HL-60 (cell line): ENCODE data around the gene OSBPL10.

Experiments used
- DNase-seq, 2 experiments: peaks; one replicate each; pipeline ENCODE4 v3.0.0-alpha.2; 2010 to 2020; ENCODE audit warnings: low read depth in 1 of 2, low spot score in 1 of 2
- H3K27ac ChIP-seq: fragments of 250-450 bp; sonication (Bioruptor Pico); replicated peaks from 2 replicates; pipeline ENCODE4 v1.5.1; 2020; ENCODE audit warnings: mild to moderate bottlenecking, moderate library complexity
- H3K27me3 ChIP-seq: fragments of 250-450 bp; sonication (Bioruptor Pico); 2 replicates; pipeline ENCODE4 v1.5.1; 2021; ENCODE audit warnings: mild to moderate bottlenecking, moderate library complexity; ENCODE audit not compliant: insufficient read depth, poor library complexity, severe bottlenecking
- H3K4me3 ChIP-seq: replicated peaks from 2 replicates; pipeline ENCODE4 v1.5.1; 2011; ENCODE audit warnings: mild to moderate bottlenecking, control low read depth, low read length; ENCODE audit not compliant: insufficient read depth
- GABPA ChIP-seq: IDR thresholded peaks from 2 replicates; pipeline ENCODE4 v1.6.1; 2012; ENCODE audit warnings: low read depth
- POLR2AphosphoS5 ChIP-seq: IDR thresholded peaks from 2 replicates; pipeline ENCODE4 v1.6.1; 2012; ENCODE audit warnings: low read depth
- SPI1 ChIP-seq: IDR thresholded peaks from 2 replicates; pipeline ENCODE4 v1.6.1; 2012; ENCODE audit warnings: low read depth, mild to moderate bottlenecking, borderline replicate concordance
- TF ChIP-seq, protein P1 (sequence below): IDR thresholded peaks from one replicate; pipeline ENCODE4 v1.5.1; 2011; ENCODE audit warnings: low read length, control low read depth, inconsistent platforms; ENCODE audit not compliant: insufficient read depth
- TF ChIP-seq, protein P2 (sequence below): IDR thresholded peaks from 2 replicates; pipeline ENCODE4 v1.6.1; 2012; ENCODE audit warnings: low read depth; ENCODE audit not compliant: insufficient replicate concordance

The OSBPL10 gene

DNA sequence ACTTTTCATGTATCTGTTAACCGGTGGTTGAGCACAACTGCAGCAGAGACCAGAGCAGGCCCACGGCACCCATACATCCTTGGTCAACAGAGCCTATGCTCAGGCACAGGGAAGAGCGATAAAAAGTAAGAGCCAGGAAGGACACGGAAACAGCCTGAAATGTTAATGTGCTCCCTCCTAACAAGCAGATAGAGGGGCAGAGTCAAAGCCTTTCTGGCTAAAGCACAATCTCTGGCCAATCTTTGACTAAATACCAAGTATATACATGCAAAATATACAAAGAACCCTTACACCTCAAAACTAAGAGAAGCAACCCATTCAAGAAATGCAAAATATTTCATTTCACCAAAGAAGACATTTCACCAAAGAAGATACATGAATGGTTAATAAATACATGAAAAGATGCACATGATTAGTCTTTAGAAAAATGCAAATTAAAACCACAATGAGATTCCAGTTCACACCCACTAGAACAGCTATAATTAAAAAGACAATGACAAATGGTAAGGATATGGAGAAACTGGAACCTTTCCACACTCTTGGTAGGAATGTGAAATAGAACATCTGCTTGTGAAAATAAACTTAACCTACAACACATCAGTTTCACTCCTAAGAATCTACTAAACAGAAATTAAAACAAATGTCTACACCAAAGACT is 88.0 kb downstream of the OSBPL10 start:
- no peak for DNase-seq

DNA sequence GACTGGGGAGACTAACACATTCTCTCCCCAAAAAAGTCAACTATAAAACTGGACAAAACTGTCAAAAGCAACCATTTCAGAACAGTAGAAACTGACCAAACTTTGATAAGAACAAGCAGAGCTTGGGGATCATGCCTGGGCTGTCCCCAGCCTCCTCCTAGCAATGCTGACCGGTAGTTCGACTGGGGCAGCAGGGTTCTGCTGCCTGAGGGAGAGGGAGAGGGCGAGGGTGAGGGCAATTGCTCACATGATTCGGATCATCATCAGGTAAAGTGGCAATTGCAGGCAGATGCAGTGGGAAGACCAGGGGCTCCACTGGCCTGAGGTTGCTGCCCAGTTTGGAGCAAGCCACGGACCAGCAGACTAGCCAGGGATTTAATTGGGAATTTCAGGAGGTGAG is 88.6 kb downstream of the OSBPL10 start:
- TF ChIP-seq SPI1: no peak
- no peak for TF ChIP-seq POLR2AphosphoS5
- TF ChIP-seq, protein P1, sequence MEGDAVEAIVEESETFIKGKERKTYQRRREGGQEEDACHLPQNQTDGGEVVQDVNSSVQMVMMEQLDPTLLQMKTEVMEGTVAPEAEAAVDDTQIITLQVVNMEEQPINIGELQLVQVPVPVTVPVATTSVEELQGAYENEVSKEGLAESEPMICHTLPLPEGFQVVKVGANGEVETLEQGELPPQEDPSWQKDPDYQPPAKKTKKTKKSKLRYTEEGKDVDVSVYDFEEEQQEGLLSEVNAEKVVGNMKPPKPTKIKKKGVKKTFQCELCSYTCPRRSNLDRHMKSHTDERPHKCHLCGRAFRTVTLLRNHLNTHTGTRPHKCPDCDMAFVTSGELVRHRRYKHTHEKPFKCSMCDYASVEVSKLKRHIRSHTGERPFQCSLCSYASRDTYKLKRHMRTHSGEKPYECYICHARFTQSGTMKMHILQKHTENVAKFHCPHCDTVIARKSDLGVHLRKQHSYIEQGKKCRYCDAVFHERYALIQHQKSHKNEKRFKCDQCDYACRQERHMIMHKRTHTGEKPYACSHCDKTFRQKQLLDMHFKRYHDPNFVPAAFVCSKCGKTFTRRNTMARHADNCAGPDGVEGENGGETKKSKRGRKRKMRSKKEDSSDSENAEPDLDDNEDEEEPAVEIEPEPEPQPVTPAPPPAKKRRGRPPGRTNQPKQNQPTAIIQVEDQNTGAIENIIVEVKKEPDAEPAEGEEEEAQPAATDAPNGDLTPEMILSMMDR: no peak
- TF ChIP-seq GABPA: no peak
- TF ChIP-seq, protein P2, sequence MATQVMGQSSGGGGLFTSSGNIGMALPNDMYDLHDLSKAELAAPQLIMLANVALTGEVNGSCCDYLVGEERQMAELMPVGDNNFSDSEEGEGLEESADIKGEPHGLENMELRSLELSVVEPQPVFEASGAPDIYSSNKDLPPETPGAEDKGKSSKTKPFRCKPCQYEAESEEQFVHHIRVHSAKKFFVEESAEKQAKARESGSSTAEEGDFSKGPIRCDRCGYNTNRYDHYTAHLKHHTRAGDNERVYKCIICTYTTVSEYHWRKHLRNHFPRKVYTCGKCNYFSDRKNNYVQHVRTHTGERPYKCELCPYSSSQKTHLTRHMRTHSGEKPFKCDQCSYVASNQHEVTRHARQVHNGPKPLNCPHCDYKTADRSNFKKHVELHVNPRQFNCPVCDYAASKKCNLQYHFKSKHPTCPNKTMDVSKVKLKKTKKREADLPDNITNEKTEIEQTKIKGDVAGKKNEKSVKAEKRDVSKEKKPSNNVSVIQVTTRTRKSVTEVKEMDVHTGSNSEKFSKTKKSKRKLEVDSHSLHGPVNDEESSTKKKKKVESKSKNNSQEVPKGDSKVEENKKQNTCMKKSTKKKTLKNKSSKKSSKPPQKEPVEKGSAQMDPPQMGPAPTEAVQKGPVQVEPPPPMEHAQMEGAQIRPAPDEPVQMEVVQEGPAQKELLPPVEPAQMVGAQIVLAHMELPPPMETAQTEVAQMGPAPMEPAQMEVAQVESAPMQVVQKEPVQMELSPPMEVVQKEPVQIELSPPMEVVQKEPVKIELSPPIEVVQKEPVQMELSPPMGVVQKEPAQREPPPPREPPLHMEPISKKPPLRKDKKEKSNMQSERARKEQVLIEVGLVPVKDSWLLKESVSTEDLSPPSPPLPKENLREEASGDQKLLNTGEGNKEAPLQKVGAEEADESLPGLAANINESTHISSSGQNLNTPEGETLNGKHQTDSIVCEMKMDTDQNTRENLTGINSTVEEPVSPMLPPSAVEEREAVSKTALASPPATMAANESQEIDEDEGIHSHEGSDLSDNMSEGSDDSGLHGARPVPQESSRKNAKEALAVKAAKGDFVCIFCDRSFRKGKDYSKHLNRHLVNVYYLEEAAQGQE: no peak
- Histone ChIP-seq H3K27ac (no peak overlapping the region), H3K27me3 (peaks cover 4% of the 10 kb centered on the region), H3K4me3 (no peak overlapping the region)
- DNase-seq: no peak

More for the DNA sequence above, 88.0 kb downstream of the OSBPL10 start:
- H3K4me3 ChIP-seq: no peak overlapping the region
- H3K27me3 ChIP-seq: peaks cover 4% of the 10 kb centered on the region
- H3K27ac ChIP-seq: no peak overlapping the region
- TF ChIP-seq SPI1 (no peak), GABPA (no peak)
- TF ChIP-seq, protein P1: no peak

DNA sequence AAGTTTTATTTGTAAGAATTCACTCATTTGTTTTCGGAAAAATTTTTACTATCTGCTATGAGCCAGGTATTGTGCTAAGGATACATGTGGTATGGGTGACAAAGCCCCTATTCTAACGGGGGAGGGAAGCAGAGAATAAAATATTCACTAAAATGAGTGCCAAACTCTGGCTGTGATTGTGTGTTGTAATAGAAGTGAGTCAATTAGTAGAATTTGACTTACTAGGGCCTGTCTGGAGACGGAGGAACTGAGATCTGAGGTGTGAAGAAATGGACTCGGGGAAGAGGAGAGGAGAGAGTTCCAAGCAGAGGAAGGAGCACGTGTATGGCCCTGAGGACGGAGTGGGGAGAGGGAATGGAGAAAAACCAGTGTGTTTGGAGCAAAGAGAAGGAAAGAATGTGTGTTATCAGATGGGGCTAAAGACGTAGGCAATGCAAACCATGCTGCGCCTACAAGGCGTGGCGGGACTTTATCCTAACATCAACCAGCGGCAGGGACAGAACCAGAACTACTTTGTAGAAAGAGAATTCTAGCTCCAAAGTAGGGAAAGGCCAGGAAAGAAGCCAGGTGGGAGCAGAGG is 89.1 kb downstream of the OSBPL10 start:
- Histone ChIP-seq H3K27me3 (peaks cover 4% of the 10 kb centered on the region), H3K4me3 (no peak overlapping the region), H3K27ac (no peak overlapping the region)
- no peak for DNase-seq
- no peak for TF ChIP-seq SPI1
- TF ChIP-seq, protein P2: no peak
- TF ChIP-seq POLR2AphosphoS5: no peak
- TF ChIP-seq, protein P1: no peak
- TF ChIP-seq GABPA: no peak
